Middle frontal gyrus (tissue), 1 donor: ENCODE results near the gene PIP5K1A.
A peak's percentile ranks its signal among the peaks of the same experiment; 100 is the strongest.
"Not testable (repeated sequence)": the region's sequence is repeated elsewhere in the genome, so short reads cannot be mapped to it uniquely, and the experiment has no call there.

Experiments
- DNase-seq: peaks from one replicate; pipeline ENCODE4 v3.0.0-alpha.2; 2015; ENCODE audit warnings: low spot score; ENCODE audit errors: extremely low spot score

Gene PIP5K1A

GRCh38 chr1:151198254-151199127 lies at the start of gene PIP5K1A:
PIP5K1A (plus strand) TSS chr1:151198552; CDS start chr1:151198997, 445 bp downstream.
- peak; percentile 99 for DNase-seq

GRCh38 chr1:151156515-151156819 lies 41.9 kb upstream of the PIP5K1A start, which contains the start of gene TNFAIP8L2:
TNFAIP8L2 (plus strand) TSS chr1:151156649; CDS start chr1:151158698, 2,049 bp downstream.
- DNase-seq, result no peak

- DNase-seq, result no peak
Observed at GRCh38 chr1:151157067-151157531, 41.3 kb upstream of the PIP5K1A start.

GRCh38 chr1:151158326-151158725 lies 40.0 kb upstream of the PIP5K1A start:
- no peak for DNase-seq

- DNase-seq, result no peak
Observed at GRCh38 chr1:151158751-151159251, 39.6 kb upstream of the PIP5K1A start.

GRCh38 chr1:151159373-151159772 lies 39.0 kb upstream of the PIP5K1A start:
- no peak for DNase-seq

- DNase-seq, result no peak
Observed at GRCh38 chr1:151164732-151165280, 33.5 kb upstream of the PIP5K1A start.

- no peak for DNase-seq
Observed at GRCh38 chr1:151165281-151165737, 33.0 kb upstream of the PIP5K1A start.

- peak; percentile 98 for DNase-seq
Observed at GRCh38 chr1:151165738-151166504, 32.4 kb upstream of the PIP5K1A start, which contains the start of the genes LYSMD1 and SCNM1. LYSMD1 (minus strand) TSS chr1:151165902; CDS start chr1:151165258, 644 bp downstream. SCNM1 (plus strand) TSS chr1:151166144; CDS start chr1:151166153, 9 bp downstream.

- DNase-seq, result no peak
Observed at GRCh38 chr1:151166505-151166956, 31.8 kb upstream of the PIP5K1A start.

GRCh38 chr1:151167116-151167515 lies 31.2 kb upstream of the PIP5K1A start:
- no peak for DNase-seq

GRCh38 chr1:151171190-151171589 lies 27.2 kb upstream of the PIP5K1A start:
- DNase-seq, result no peak

- DNase-seq, result peak; percentile 33
Observed at GRCh38 chr1:151175041-151175741, 23.2 kb upstream of the PIP5K1A start.

- DNase-seq, result no peak
Observed at GRCh38 chr1:151175863-151176262, 22.5 kb upstream of the PIP5K1A start, which contains the start of gene TMOD4. TMOD4 (minus strand) TSS chr1:151175981; CDS start chr1:151174875, 1,106 bp downstream.

- DNase-seq, result no peak
Observed at GRCh38 chr1:151176514-151177045, 21.8 kb upstream of the PIP5K1A start.

- DNase-seq, result no peak
Observed at GRCh38 chr1:151184211-151184610, 14.1 kb upstream of the PIP5K1A start.

- DNase-seq, result no peak
Observed at GRCh38 chr1:151187205-151187604, 11.1 kb upstream of the PIP5K1A start.

- DNase-seq, result not testable (repeated sequence)
Observed at GRCh38 chr1:151188667-151189066, 9.7 kb upstream of the PIP5K1A start.

GRCh38 chr1:151189637-151190445 lies 8.5 kb upstream of the PIP5K1A start, which contains the start of gene VPS72:
VPS72 (minus strand) TSS chr1:151190197; CDS start chr1:151190121, 76 bp downstream.
- peak; percentile 86 for DNase-seq
